SK-N-SH treated with all-trans-retinoic acid at 6 μM for 48 hours (cell line): ENCODE measurements around the gene CNNM2.

ENCODE experiments used
- ZC3H10 ChIP-seq: fragments of 250-450 bp; sonication (Bioruptor Pico); IDR thresholded peaks from 2 replicates; pipeline ENCODE4 v1.5.1; 2021; ENCODE audit warnings: mild to moderate bottlenecking, moderate library complexity
- ZNF70 ChIP-seq: fragments of 450-650 bp; formaldehyde crosslinking; IDR thresholded peaks from 2 replicates; pipeline ENCODE4 v1.5.0; 2020; ENCODE audit warnings: mild to moderate bottlenecking, moderate library complexity
- ZNF8 ChIP-seq: fragments of 450-650 bp; formaldehyde crosslinking; IDR thresholded peaks from 2 replicates; pipeline ENCODE4 v1.5.0; 2020; ENCODE audit warnings: mild to moderate bottlenecking, moderate library complexity
- TF ChIP-seq, protein P1 (sequence below): fragments of 250-450 bp; sonication (Bioruptor Pico); IDR thresholded peaks from 2 replicates; pipeline ENCODE4 v1.5.1; 2021; ENCODE audit warnings: mild to moderate bottlenecking, moderate library complexity

DNA sequence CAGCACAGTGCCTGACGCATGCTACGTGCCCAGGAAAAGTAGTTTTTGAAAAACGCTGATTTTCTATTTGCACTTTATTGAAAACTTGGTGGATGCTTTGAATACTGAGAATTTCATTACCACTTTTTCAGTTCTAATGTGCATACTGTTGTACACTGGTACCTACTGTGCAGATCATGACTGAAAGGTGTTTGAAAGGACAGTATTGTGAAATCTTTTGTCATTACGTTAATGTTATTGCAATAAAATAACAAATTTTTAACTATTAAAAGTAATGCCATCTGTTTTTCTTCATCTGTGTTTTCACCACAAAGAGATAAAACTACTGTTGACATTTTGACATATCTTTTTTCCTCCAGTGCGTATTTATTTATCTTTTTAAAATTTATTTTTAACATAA is 42.1 kb downstream of the CNNM2 start:
- TF ChIP-seq ZNF70 (CRISPR knock-in tag) = no peak
- no peak for TF ChIP-seq ZNF8 (CRISPR knock-in tag)
- TF ChIP-seq, protein P1, sequence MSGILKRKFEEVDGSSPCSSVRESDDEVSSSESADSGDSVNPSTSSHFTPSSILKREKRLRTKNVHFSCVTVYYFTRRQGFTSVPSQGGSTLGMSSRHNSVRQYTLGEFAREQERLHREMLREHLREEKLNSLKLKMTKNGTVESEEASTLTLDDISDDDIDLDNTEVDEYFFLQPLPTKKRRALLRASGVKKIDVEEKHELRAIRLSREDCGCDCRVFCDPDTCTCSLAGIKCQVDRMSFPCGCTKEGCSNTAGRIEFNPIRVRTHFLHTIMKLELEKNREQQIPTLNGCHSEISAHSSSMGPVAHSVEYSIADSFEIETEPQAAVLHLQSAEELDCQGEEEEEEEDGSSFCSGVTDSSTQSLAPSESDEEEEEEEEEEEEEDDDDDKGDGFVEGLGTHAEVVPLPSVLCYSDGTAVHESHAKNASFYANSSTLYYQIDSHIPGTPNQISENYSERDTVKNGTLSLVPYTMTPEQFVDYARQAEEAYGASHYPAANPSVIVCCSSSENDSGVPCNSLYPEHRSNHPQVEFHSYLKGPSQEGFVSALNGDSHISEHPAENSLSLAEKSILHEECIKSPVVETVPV (CRISPR knock-in tag) = no peak
- no peak for TF ChIP-seq ZC3H10 (CRISPR knock-in tag)
